HG02642 (cell line): Measurements from ENCODE around the gene DCAF8.
"Not testable (repeated sequence)": the region's sequence is repeated elsewhere in the genome, so short reads cannot be mapped to it uniquely, and the experiment has no call there.

Experiments used
- ATAC-seq: cut with Tn5 transposase; IDR thresholded peaks from one replicate; pipeline ENCODE4 v1.9.1; 2021; ENCODE audit warnings: mild to moderate bottlenecking; ENCODE audit not compliant: unreplicated experiment, poor library complexity

DCAF8 gene

DNA sequence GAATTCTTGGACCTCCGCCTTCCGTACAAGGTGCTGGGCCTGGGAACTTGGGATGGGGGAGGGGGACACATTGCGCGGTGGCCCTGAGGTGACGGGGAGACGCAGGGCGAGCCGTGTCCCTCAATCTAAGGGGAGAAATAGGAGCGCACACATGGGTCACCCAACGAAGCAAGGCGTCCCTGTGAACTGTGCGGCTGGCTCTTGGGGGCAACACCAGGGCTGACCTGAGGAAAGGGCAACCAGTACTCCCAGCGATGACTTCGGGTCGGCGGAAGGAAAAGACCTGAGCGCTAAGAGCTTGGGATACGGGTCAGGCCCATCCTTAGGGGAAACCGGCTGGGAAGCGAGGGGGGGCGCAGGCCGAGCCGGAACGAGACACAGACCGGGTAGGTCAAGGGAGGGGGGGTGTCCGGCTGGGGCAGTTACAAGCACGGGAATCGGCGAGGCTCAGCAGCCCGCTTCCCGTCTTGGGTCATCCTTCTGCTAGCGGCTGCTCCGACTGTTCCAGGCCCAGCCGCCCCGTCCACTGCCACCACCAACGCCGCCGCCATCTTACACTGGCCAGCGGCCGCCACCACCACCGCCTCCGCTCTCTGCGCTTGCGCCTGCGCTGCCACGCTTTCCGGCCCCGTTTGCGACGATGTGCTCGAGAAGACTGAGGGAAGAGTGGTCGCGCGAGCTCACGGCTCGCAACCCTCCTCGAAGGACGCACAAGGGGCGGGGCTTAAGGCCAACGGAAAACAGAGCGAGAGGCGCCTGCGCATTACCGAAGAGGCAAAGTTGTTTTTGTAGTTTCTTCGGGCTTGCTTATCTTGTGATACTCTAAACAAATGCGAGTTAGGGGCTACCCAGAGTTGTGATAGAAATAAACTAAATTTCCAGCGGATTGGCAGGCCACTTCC is at the start of gene DCAF8:
Gene DCAF8 (minus strand): TSS at position 657 of the 902 bp plus-strand sequence. CDS start 18,541 bp downstream, outside the sequence.
- peak; percentile 88 for ATAC-seq

- ATAC-seq = no peak
These were observed 47.2 kb upstream of the DCAF8 start for GRCh38 chr1:160309571-160309970.

DNA sequence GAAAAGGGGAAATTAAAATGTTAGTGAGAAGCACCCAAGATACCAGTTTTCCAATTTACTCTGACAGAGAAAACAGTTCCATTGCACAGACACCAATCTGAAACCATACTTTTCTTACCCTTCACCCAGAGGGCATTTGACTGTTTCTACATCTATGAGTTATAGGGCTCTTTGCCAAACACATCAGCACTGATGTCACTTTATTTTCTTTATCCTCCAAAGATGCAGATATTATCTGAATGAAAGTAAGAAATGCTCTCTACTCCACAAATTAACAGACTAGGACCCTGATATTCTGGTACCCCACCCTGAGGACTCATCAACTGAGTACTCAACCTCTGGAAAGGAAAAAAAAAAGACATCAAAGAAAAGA is 46.8 kb upstream of the DCAF8 start:
- no peak for ATAC-seq

- ATAC-seq = no peak
These were observed 46.3 kb upstream of the DCAF8 start for GRCh38 chr1:160308451-160309184.

DNA sequence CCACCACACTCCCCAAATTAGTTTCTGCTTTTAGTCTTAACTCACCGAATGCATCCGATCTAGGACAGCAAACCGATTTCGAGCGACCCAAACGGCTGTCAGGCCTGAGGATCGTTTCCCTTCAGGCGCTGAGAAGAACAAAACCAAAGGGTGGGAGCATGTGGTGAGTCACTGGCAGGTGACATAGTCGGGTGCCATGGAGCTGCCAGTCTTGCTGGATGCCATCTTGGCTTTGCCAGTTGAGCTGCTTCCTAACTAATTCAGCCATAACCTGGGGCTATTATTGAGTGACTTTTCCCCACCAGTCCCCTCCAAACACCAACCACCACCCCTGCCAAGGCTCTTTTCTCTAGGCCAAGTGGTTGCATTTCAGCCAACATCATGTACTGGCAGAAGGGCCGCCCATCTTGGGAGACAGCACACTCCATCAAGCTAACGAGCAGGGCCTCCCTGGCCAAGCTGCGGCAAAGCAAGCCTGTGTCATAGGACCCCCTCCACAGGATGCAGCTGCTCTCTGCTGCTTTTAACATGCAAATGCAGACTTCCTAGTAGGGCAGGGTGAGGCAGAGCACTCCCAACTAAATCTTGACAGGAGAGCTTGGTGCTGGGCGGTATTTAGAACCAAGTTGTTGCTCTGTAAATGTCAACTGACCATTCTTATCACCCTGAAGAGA is 44.9 kb upstream of the DCAF8 start:
- no peak for ATAC-seq

GRCh38 chr1:160300173-160300572 is 37.8 kb upstream of the DCAF8 start:
- no peak for ATAC-seq

DNA sequence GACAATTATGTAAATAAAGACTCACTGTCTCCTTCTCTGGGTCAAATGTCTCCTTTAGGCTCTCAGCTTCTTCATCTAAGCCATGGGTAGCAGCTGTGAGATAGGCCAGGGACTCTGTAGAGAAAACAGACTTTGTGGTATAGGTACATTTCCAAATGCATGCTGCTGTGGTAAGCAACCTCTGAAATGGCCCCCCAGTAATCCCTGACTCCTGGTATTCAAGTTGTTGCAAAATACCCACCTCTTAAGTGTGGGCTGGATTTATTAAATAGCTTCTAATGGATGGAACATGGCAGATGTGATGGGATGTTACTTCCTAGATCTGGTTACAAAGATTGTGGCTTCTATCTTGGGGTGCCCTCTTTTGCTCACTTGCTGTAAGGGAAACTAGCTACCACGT is 33.7 kb upstream of the DCAF8 start:
- ATAC-seq = no peak

GRCh38 chr1:160293020-160293968 is 30.9 kb upstream of the DCAF8 start:
- ATAC-seq = no peak

DNA sequence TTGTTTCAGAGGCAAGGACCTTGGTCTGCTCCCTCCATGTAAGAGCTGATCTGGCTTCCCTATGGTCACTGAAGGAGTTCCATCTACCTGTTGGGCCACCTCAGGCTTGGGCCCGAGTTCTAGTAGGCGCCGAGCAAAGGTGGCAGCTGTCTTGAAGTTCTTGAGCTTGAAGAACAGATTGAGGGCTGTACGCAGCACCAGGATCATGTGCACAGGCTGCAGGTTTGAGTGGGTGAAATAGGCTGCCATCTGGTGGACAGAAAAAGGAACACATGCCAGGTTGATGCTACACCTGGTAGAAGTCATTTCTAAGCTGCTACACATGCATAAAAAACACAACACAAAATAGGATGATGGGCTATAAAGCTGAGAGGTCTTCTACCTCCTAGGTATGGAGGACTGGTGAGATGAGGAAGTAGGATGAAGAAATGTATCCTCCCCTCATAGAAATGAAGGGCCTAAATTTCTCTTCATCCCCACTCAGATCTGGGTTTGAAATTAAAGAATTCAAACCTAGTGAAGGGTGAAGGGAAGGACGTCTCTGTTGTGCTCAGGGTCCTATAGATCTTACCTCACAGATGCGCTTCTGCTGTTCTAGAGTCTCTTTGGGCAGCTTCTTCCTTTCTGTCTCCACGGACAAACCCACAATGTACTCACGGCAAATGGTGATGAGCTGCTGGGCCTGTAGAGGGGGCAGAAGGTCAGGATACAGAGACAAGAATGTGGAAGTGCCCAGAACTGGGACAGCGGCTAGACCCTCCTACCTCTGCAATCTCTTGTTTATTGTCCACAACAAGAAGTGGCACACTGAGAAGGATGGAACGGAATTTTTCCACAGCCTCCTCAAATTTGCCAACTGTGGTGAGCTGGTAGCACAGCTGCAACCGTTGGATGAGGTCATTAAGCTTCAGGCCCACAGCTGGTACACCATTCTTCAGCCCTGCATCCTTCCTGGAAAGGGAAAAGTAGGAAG is 29.2 kb upstream of the DCAF8 start:
- ATAC-seq = peak; percentile 86

GRCh38 chr1:160287769-160288168 is 25.4 kb upstream of the DCAF8 start:
- not testable (repeated sequence) for ATAC-seq

DNA sequence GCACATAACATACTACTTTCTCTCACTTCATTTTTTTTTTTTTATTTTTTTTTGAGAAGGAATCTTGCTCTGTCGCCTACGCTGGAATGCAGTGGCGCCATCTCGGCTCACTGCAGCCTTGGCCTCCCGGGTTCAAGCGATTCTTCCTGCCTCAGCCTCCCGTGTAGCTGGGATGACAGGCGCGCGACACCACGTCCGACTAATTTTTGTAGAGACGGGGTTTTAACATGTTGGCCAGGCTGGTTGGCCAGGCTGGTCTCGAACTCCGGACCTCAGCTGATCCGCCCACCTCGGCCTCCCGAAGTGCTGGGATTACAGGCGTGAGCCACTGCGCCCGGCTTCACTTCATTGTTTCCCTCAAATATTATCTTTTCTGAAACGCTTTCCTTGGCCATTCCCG is 23.2 kb upstream of the DCAF8 start:
- ATAC-seq = no peak

- ATAC-seq = peak; percentile 98
These were observed 22.5 kb upstream of the DCAF8 start, which contains the start of gene PEX19 for GRCh38 chr1:160284782-160285344. Gene PEX19 (minus strand): TSS chr1:160285133. CDS start chr1:160285124, 9 bp downstream.

GRCh38 chr1:160284220-160284781 is 22.0 kb upstream of the DCAF8 start:
- ATAC-seq = peak; percentile 17

GRCh38 chr1:160282807-160283206 is 20.5 kb upstream of the DCAF8 start:
- ATAC-seq = no peak

DNA sequence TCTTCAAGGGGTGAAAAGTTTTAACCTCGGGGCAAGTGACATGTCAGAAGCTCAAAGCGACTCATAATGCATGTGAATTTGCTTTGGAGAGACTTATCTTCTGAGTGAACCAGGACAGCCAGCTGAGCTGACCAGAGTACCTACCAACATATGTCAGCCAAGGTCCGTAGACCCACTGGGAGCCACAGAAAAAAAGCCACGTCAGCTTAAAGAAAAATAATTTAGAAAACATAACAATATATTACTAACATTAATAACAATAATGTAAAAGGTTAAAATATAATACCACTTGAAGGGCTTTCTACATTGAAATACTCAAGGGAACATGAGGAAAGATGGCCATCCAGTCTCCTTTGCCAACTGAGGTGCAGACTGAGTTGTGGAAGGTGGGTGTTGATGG is 15.6 kb upstream of the DCAF8 start:
- no peak for ATAC-seq

DNA sequence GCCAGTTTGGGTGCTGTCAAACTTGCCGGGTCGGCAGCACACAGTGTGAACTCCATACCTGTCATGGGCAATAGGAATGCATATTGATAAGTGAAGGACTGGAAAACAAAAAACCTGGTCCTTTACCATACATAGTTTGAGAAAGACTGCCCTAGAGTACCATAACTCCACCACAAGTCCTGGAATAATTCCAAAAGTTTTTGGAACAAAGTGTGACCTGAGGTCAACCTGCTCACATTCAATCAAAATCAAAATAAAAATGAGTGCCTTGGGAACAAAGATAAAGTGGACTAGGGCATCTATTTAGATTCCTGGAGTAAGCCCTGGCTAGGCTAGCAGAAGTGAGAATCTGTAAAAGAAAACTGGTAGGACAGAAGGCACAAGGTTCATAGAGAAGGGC is 15.0 kb upstream of the DCAF8 start:
- ATAC-seq = no peak

DNA sequence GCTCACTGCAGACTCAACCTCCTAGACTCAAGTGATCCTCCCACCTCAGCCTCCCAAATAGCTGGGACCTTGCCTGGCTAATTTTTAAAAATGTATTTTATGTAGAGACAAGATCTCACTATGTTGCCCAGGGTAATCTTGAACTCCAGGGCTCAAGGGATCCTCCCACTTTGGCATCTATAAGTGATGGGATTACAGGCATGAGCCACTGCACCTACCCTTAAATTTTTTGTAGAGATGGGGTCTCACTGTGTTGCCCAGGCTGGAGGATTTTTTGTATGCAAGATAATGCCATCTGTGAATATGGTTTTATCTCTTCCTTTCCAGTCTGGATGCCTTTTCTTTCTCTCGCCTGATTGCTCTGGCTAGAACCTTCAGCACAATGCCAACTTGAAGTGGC is 8.7 kb upstream of the DCAF8 start:
- ATAC-seq = no peak
